Measurements from ENCODE around the gene ADARB2.

Gene ADARB2

GRCh38 chr10:1153805-1154351 lies 583.4 kb downstream of the ADARB2 start (continued):
- TF ChIP-seq ZNF549 (tag by site-specific recombination; IDR thresholded peaks at IDR 0.05), result no peak
- TF ChIP-seq ZNF202 (tag by site-specific recombination; IDR thresholded peaks at IDR 0.05; ENCODE audit: borderline replicate concordance), result no peak
- no peak for TF ChIP-seq ZNF792 (tag by site-specific recombination; IDR thresholded peaks at IDR 0.05)
- TF ChIP-seq ZNF791 (tag by site-specific recombination; IDR thresholded peaks at IDR 0.05), result no peak
- TF ChIP-seq ZSCAN23 (tag by site-specific recombination; IDR thresholded peaks at IDR 0.05), result no peak
- no peak for TF ChIP-seq KLF9 (tag by site-specific recombination; IDR thresholded peaks at IDR 0.05; ENCODE audit: low read depth)
- TF ChIP-seq ZBTB44 (tag by site-specific recombination; IDR thresholded peaks at IDR 0.05), result no peak

GRCh38 chr10:1153251-1153763 lies 584.0 kb downstream of the ADARB2 start:
- H3K4me3 ChIP-seq (ENCODE audit: low read depth, low read length), result no peak overlapping the region
- no peaks in the 10 kb centered on the region for H3K4me1 ChIP-seq (ENCODE audit: control insufficient read depth, insufficient read depth, low read length)
- no peak overlapping the region for H3K27ac ChIP-seq (ENCODE audit: extremely low read depth, low read depth, low read length)
- POLR2A ChIA-PET, result no interaction called here
- CTCF ChIA-PET, result interaction anchor here (0.6 to 1.1 kb wide), 2 partner anchors 216 to 1531 kb away, joined by 4 read pairs; no protein-coding TSS in a partner anchor
- TF ChIP-seq ZSCAN4 (tag by site-specific recombination; IDR thresholded peaks at IDR 0.05), result no peak
- no peaks in the 10 kb centered on the region for H3K9me3 ChIP-seq (ENCODE audit: control insufficient read depth, insufficient read depth, low read depth, low read length)
- no peaks in the 10 kb centered on the region for H3K36me3 ChIP-seq (ENCODE audit: control insufficient read depth in 2 of 2, insufficient read depth in 1 of 2, low read length in 2 of 2)

- CTCF ChIA-PET, result interaction anchor here (0.6 to 1.1 kb wide), 2 partner anchors 216 to 1532 kb away, joined by 4 read pairs; no protein-coding TSS in a partner anchor
- H3K27ac ChIP-seq (ENCODE audit: extremely low read depth, low read depth, low read length), result no peak overlapping the region
- H3K4me1 ChIP-seq (ENCODE audit: control insufficient read depth, insufficient read depth, low read length), result no peaks in the 10 kb centered on the region
- H3K9me3 ChIP-seq (ENCODE audit: control insufficient read depth, insufficient read depth, low read depth, low read length), result no peaks in the 10 kb centered on the region
- POLR2A ChIA-PET, result no interaction called here
- no peak overlapping the region for H3K4me3 ChIP-seq (ENCODE audit: low read depth, low read length)
- no peaks in the 10 kb centered on the region for H3K36me3 ChIP-seq (ENCODE audit: control insufficient read depth in 2 of 2, insufficient read depth in 1 of 2, low read length in 2 of 2)
- no peak for TF ChIP-seq ZNF777 (tag by site-specific recombination; IDR thresholded peaks at IDR 0.05; ENCODE audit: borderline replicate concordance)
- no peak for TF ChIP-seq WT1 (tag by site-specific recombination; IDR thresholded peaks at IDR 0.05)
- no peak for TF ChIP-seq ZIC2 (tag by site-specific recombination; IDR thresholded peaks at IDR 0.05)
- no peak for TF ChIP-seq ZNF114 (tag by site-specific recombination; IDR thresholded peaks at IDR 0.05)
- no peak for TF ChIP-seq ZBTB6 (tag by site-specific recombination; IDR thresholded peaks at IDR 0.05)
- no peak for TF ChIP-seq SP2 (tag by site-specific recombination; IDR thresholded peaks at IDR 0.05)
- TF ChIP-seq ZBTB44 (tag by site-specific recombination; IDR thresholded peaks at IDR 0.05), result no peak
- TF ChIP-seq ZBTB48 (tag by site-specific recombination; IDR thresholded peaks at IDR 0.05), result no peak
- TF ChIP-seq ZNF211 (tag by site-specific recombination; IDR thresholded peaks at IDR 0.05; ENCODE audit: low read depth), result no peak
- no peak for TF ChIP-seq ZFP3 (tag by site-specific recombination; IDR thresholded peaks at IDR 0.05; ENCODE audit: low read depth)
Observed at GRCh38 chr10:1152386-1153250, 584.7 kb downstream of the ADARB2 start.
